ENCODE measurements around the gene VGLL4. TPM values are rescaled to one million over a fixed set of nuclear protein-coding genes. Genes with fewer than 3 reads are reported as not detected.

Gene VGLL4
- total RNA-seq, 1 donor from 2014 or later = 82.6 TPM

GRCh38 chr3:11534793-11535101 lies 109.0 kb downstream of the VGLL4 start:
- H3K27me3 ChIP-seq = no peaks in the 10 kb centered on the region
- no peaks in the 10 kb centered on the region for H3K79me2 ChIP-seq (ENCODE audit: low read depth)
- no peaks in the 10 kb centered on the region for H3F3A ChIP-seq (ENCODE audit: low read depth)
- H3K9ac ChIP-seq = no peak overlapping the region
- H3K36me3 ChIP-seq = no peaks in the 10 kb centered on the region
- peaks cover 7% of the 10 kb centered on the region for H3K36me3 Mint-ChIP-seq
- DNase-seq (ENCODE audit: low spot score) = no peak
- H3K9me3 Mint-ChIP-seq = peaks cover 6% of the 10 kb centered on the region
- H3K4me1 ChIP-seq = peaks cover 19% of the 10 kb centered on the region
- no peak overlapping the region for H3K4me3 ChIP-seq
- H4K20me1 ChIP-seq (ENCODE audit: low read depth) = no peaks in the 10 kb centered on the region
- H3K27me3 Mint-ChIP-seq (ENCODE audit: insufficient read depth, low read depth) = peaks cover 8% of the 10 kb centered on the region
- H3K4me2 ChIP-seq = no peak overlapping the region
- TF ChIP-seq EZH2phosphoT487 (IDR thresholded peaks at IDR 0.05) = no peak
- TF ChIP-seq EZH2 (IDR thresholded peaks at IDR 0.05) = no peak
- H3K27ac Mint-ChIP-seq = peak overlapping the region; percentile 79
- no peak overlapping the region for H3K27ac ChIP-seq
- H3K4me3 Mint-ChIP-seq = no peak overlapping the region
- H2AFZ ChIP-seq (replicated peaks) = no peak overlapping the region
- no peaks in the 10 kb centered on the region for H3K9me3 ChIP-seq (ENCODE audit: low read depth)
- peaks cover 58% of the 10 kb centered on the region for H3K4me1 Mint-ChIP-seq

GRCh38 chr3:11534011-11534792 lies 109.5 kb downstream of the VGLL4 start:
- no peak overlapping the region for H3K4me3 Mint-ChIP-seq
- H3K4me2 ChIP-seq = no peak overlapping the region
- no peak overlapping the region for H3K27ac ChIP-seq

GRCh38 chr3:11532931-11533391 lies 110.8 kb downstream of the VGLL4 start:
- Histone ChIP-seq H3K36me3 (no peaks in the 10 kb centered on the region), H3K9ac (no peak overlapping the region), H3K4me2 (no peak overlapping the region), H3K4me1 (peaks cover 19% of the 10 kb centered on the region), H3K27me3 (no peaks in the 10 kb centered on the region), H3K79me2 (ENCODE audit: low read depth) (no peaks in the 10 kb centered on the region), H3K9me3 (ENCODE audit: low read depth) (no peaks in the 10 kb centered on the region), H3F3A (ENCODE audit: low read depth) (no peaks in the 10 kb centered on the region), H3K27ac (no peak overlapping the region), H3K4me3 (no peak overlapping the region), H4K20me1 (ENCODE audit: low read depth) (no peaks in the 10 kb centered on the region), H2AFZ (replicated peaks) (no peak overlapping the region)
- H3K27ac Mint-ChIP-seq = peak overlapping the region; percentile 93
- no peak for DNase-seq (ENCODE audit: low spot score)
- TF ChIP-seq CTCF (IDR thresholded peaks at IDR 0.05) = no peak
- no peak for TF ChIP-seq EZH2 (IDR thresholded peaks at IDR 0.05)
- TF ChIP-seq EZH2phosphoT487 (IDR thresholded peaks at IDR 0.05) = no peak
- peaks cover 11% of the 10 kb centered on the region for H3K36me3 Mint-ChIP-seq
- H3K4me1 Mint-ChIP-seq = peaks cover 56% of the 10 kb centered on the region
- H3K27me3 Mint-ChIP-seq (ENCODE audit: insufficient read depth, low read depth) = peaks cover 6% of the 10 kb centered on the region
- H3K4me3 Mint-ChIP-seq = peak overlapping the region; percentile 63
- peaks cover 6% of the 10 kb centered on the region for H3K9me3 Mint-ChIP-seq

More at GRCh38 chr3:11534011-11534792, 109.5 kb downstream of the VGLL4 start:
- H3K36me3 ChIP-seq = no peaks in the 10 kb centered on the region
- no peak overlapping the region for H3K4me3 ChIP-seq
- H2AFZ ChIP-seq (replicated peaks) = no peak overlapping the region
- Mint-ChIP-seq H3K27ac (no peak overlapping the region), H3K36me3 (peaks cover 8% of the 10 kb centered on the region), H3K4me1 (peaks cover 56% of the 10 kb centered on the region), H3K9me3 (peaks cover 6% of the 10 kb centered on the region), H3K27me3 (ENCODE audit: insufficient read depth, low read depth) (peaks cover 6% of the 10 kb centered on the region)
- no peak overlapping the region for H3K9ac ChIP-seq
- H3K9me3 ChIP-seq (ENCODE audit: low read depth) = no peaks in the 10 kb centered on the region
- no peaks in the 10 kb centered on the region for H3K79me2 ChIP-seq (ENCODE audit: low read depth)
- peaks cover 19% of the 10 kb centered on the region for H3K4me1 ChIP-seq
- H3F3A ChIP-seq (ENCODE audit: low read depth) = no peaks in the 10 kb centered on the region
- H3K27me3 ChIP-seq = no peaks in the 10 kb centered on the region
- H4K20me1 ChIP-seq (ENCODE audit: low read depth) = no peaks in the 10 kb centered on the region
- DNase-seq (ENCODE audit: low spot score) = no peak
- TF ChIP-seq CTCF (IDR thresholded peaks at IDR 0.05) (no peak), EZH2 (IDR thresholded peaks at IDR 0.05) (no peak)

- H3K4me1 Mint-ChIP-seq = peaks cover 47% of the 10 kb centered on the region
These were observed 113.5 kb downstream of the VGLL4 start for GRCh38 chr3:11530153-11530721.

More at GRCh38 chr3:11530153-11530721, 113.5 kb downstream of the VGLL4 start:
- H3K4me3 Mint-ChIP-seq = no peak overlapping the region
- Histone ChIP-seq H3K4me3 (no peak overlapping the region), H2AFZ (replicated peaks) (no peak overlapping the region), H3K27ac (no peak overlapping the region), H3K4me2 (no peak overlapping the region), H3K36me3 (no peaks in the 10 kb centered on the region), H3K27me3 (no peaks in the 10 kb centered on the region), H3K9ac (no peak overlapping the region), H3K79me2 (ENCODE audit: low read depth) (no peaks in the 10 kb centered on the region), H4K20me1 (ENCODE audit: low read depth) (no peaks in the 10 kb centered on the region), H3K4me1 (peaks cover 15% of the 10 kb centered on the region), H3K9me3 (ENCODE audit: low read depth) (no peaks in the 10 kb centered on the region), H3F3A (ENCODE audit: low read depth) (no peaks in the 10 kb centered on the region)
- H3K27ac Mint-ChIP-seq = peak overlapping the region; percentile 96
- H3K9me3 Mint-ChIP-seq = no peaks in the 10 kb centered on the region
- peaks cover 10% of the 10 kb centered on the region for H3K36me3 Mint-ChIP-seq
- TF ChIP-seq EZH2 (IDR thresholded peaks at IDR 0.05) (no peak), EZH2phosphoT487 (IDR thresholded peaks at IDR 0.05) (no peak), CTCF (IDR thresholded peaks at IDR 0.05) (no peak)
- peaks cover 6% of the 10 kb centered on the region for H3K27me3 Mint-ChIP-seq (ENCODE audit: insufficient read depth, low read depth)
- DNase-seq (ENCODE audit: low spot score) = peak; percentile 51

Data from neural progenitor cell (in vitro differentiated cells).